ENCODE data around the gene TMEM243. TPM values are rescaled to one million over a fixed set of nuclear protein-coding genes. Genes with fewer than 3 reads are reported as not detected.

Gene TMEM243
- total RNA-seq, 4 donors from 2014 or later, result 122 to 142 (median 133) TPM

DNA sequence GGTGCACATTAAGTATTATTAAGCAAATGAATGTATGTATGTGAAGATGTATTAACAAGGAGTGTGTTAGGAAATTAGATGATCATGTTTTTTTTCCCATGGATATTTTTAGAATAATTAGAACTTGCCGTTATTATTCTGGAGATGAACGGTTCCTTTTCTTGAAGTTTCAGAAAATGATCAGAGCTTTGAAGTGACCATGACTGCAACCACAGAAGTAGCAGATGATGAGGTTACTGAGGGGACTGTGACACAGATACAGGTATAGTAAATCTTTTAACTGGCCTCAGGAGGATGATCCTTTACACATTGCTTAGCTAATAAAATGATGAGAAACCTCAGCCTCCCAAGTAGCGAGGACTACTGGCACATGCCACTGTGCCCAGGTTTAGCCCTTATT lies 48.7 kb downstream of the TMEM243 start:
- 90 to 92% methylated on average over 3 of the region's 3 CpGs for WGBS, 2 donors
- DNase-seq, result no peak
- Histone ChIP-seq H3K36me3 (peaks cover 57 to 60% of the 10 kb centered on the region in 2 donors), H3K27me3 (no peaks in the 10 kb centered on the region), H3K4me1 (no peaks in the 10 kb centered on the region), H3K27ac (peak overlapping the region in 1 of 3 donors; percentile 15), H3K9me3 (no peaks in the 10 kb centered on the region), H3K4me3 (replicated peaks in 1 of 3) (no peak overlapping the region)
- intact Hi-C loops (cut with DNase I), result no loop called here
- TF ChIP-seq POLR2A (IDR thresholded peaks at IDR 0.05), result no peak
- TF ChIP-seq, protein P1, sequence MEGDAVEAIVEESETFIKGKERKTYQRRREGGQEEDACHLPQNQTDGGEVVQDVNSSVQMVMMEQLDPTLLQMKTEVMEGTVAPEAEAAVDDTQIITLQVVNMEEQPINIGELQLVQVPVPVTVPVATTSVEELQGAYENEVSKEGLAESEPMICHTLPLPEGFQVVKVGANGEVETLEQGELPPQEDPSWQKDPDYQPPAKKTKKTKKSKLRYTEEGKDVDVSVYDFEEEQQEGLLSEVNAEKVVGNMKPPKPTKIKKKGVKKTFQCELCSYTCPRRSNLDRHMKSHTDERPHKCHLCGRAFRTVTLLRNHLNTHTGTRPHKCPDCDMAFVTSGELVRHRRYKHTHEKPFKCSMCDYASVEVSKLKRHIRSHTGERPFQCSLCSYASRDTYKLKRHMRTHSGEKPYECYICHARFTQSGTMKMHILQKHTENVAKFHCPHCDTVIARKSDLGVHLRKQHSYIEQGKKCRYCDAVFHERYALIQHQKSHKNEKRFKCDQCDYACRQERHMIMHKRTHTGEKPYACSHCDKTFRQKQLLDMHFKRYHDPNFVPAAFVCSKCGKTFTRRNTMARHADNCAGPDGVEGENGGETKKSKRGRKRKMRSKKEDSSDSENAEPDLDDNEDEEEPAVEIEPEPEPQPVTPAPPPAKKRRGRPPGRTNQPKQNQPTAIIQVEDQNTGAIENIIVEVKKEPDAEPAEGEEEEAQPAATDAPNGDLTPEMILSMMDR (IDR thresholded peaks at IDR 0.05), result no peak

DNA sequence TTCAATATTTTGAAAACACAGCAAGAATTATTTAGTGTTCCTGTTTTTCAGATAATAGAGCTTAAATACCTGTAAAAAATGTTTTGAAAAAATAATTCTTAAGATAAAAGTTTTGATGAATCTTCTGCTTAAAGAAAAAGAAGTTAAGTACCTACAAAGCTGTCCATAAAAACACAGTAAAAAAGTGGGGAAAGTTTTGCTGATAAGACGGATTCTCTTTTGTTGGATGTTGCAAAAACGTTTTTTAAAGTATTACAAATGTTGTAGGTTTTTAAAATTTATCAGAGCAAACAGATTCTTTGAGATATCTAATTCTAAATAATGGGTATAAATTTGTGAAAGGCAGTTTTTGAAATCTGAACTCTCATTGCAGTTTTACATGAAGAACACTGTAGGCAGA lies 55.1 kb downstream of the TMEM243 start:
- peaks cover 0 to 2% of the 10 kb centered on the region in 2 donors for H3K4me1 ChIP-seq
- no peak overlapping the region for H3K27ac ChIP-seq
- H3K9me3 ChIP-seq, result no peaks in the 10 kb centered on the region
- WGBS, 2 donors, result 86 to 92% methylated on average over 2 of the region's 2 CpGs
- intact Hi-C loops (cut with DNase I), result no loop called here
- no peak overlapping the region for H3K4me3 ChIP-seq (replicated peaks in 1 of 3)
- no peak for DNase-seq
- TF ChIP-seq, protein P1 (IDR thresholded peaks at IDR 0.05), result no peak
- no peak for TF ChIP-seq POLR2A (IDR thresholded peaks at IDR 0.05)
- peaks cover 16 to 21% of the 10 kb centered on the region in 2 donors for H3K36me3 ChIP-seq
- H3K27me3 ChIP-seq, result no peaks in the 10 kb centered on the region

DNA sequence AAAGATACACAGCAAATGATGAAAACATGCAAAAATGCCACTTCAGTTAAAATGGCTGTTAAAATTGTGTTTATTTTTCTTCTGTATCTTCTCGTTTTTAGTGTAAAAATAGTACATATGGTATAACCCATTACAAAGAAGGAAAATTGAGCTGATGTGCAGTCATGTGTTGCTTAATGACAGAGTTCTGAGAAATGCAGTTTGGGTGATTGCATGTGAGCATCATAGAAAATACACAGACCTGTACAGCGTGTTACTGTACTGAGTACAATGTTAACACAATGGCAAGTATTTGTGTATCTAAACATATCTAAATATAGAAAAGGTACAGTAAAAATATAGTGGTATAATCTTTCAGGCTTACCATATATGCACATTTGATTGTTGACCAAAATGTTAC lies 60.0 kb downstream of the TMEM243 start:
- intact Hi-C loops (cut with DNase I), result no loop called here
- no peaks in the 10 kb centered on the region for H3K9me3 ChIP-seq
- no peak overlapping the region for H3K4me3 ChIP-seq (replicated peaks in 1 of 3)
- no peak for TF ChIP-seq POLR2A (IDR thresholded peaks at IDR 0.05)
- TF ChIP-seq, protein P1 (IDR thresholded peaks at IDR 0.05), result no peak
- H3K36me3 ChIP-seq, result peaks cover 0 to 3% of the 10 kb centered on the region in 2 donors
- 85 to 86% methylated on average over 2 of the region's 2 CpGs for WGBS, 2 donors
- H3K4me1 ChIP-seq, result peaks cover 29 to 41% of the 10 kb centered on the region in 2 donors
- no peak for DNase-seq
- no peak overlapping the region for H3K27ac ChIP-seq
- H3K27me3 ChIP-seq, result no peaks in the 10 kb centered on the region

DNA sequence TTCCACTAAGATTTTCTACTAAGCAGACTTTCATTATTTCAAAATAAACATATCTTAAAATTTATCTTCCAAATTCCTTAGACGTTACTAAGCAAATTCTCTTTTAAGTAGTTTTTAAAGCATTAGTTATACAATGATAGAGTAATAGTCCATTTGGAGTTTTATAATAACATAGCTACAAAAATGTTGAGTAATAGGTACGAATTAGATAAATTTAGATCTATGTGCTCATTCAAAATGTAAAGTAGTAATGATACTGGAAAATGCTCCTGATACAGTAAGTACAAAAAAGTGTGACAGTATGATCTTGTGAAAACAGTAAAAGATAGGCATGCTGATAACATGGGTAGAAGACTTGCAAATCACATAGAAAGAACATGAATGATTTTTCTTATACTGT lies 62.8 kb downstream of the TMEM243 start:
- intact Hi-C loops (cut with DNase I), result no loop called here
- Histone ChIP-seq H3K9me3 (no peaks in the 10 kb centered on the region), H3K4me3 (replicated peaks in 1 of 3) (no peak overlapping the region), H3K27ac (no peak overlapping the region), H3K4me1 (peaks cover 36 to 52% of the 10 kb centered on the region in 2 donors), H3K27me3 (no peaks in the 10 kb centered on the region), H3K36me3 (no peaks in the 10 kb centered on the region)
- TF ChIP-seq POLR2A (IDR thresholded peaks at IDR 0.05), result no peak
- TF ChIP-seq, protein P1 (IDR thresholded peaks at IDR 0.05), result no peak
- DNase-seq, result no peak
- 69 to 73% methylated on average over 2 of the region's 2 CpGs for WGBS, 2 donors

DNA sequence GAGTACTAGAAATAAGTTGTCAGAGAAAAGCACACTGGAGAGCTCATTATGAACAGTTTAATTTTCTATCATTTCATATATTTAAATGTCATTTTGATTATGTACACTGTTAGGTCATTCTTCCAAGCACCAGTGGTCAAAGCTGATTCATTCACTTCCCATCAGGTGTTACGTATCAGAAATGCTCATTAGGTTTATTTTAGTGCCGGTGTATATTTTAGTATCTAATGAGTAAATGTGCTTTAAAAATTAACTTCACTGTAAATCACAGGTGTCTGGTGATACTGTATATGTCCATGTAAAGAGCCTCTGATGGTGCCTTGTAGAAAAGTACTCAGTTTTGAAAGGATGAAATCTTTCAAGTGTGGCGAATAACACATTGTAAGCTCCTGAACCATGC lies 63.7 kb downstream of the TMEM243 start:
- no peaks in the 10 kb centered on the region for H3K9me3 ChIP-seq
- H3K36me3 ChIP-seq, result no peaks in the 10 kb centered on the region
- H3K4me3 ChIP-seq (replicated peaks in 1 of 3), result no peak overlapping the region
- no peaks in the 10 kb centered on the region for H3K27me3 ChIP-seq
- WGBS, 2 donors, result 71 to 81% methylated on average over 3 of the region's 3 CpGs
- DNase-seq, result no peak
- H3K27ac ChIP-seq, result no peak overlapping the region
- intact Hi-C loops (cut with DNase I), result no loop called here
- TF ChIP-seq, protein P1 (IDR thresholded peaks at IDR 0.05), result no peak
- TF ChIP-seq POLR2A (IDR thresholded peaks at IDR 0.05), result no peak
- peaks cover 43 to 52% of the 10 kb centered on the region in 2 donors for H3K4me1 ChIP-seq

Data from thyroid gland (tissue), 4 donors.